ENCODE results near the gene FASN.

The FASN gene

DNA sequence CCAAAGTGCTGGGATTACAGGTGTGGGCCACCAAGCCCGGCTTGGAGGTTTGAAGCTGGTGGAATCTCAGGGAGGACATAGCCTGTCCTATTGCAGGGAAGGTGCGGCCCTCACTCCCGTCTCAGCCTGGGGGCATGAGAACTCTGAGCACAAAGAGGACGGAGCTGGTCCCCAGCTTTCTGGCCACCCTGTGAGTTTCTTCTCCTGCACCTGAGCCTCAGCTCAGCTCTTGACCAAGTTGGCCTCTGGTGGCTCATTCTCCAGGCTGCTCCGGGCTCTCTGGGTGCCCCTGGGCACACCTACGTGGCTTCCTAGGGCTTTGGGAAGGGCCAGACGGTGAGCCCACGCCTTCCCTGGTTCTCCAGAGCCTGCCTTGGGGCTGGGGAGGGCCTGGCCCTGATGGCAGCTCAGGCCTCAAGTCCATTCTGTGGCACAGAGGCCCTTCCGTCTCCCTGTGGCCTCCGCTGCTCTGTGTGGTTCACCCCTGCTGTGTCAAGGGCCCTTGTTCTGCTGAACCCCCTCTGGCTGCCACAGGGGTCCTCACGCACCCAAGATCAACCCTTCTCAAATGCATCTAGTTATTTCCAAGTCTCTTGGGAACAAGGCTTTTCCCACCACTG is 6.9 kb upstream of the FASN start:
- H3K27me3 ChIP-seq (ENCODE audit: control insufficient read depth, insufficient read depth, low read length) = no peaks in the 10 kb centered on the region
- H3K4me1 ChIP-seq (ENCODE audit: control insufficient read depth, insufficient read depth, low read length) = peaks cover 6% of the 10 kb centered on the region
- no peak overlapping the region for H3K27ac ChIP-seq (ENCODE audit: low read depth, low read length)
- no peak overlapping the region for H3K9ac ChIP-seq (ENCODE audit: low read length)
- no peak overlapping the region for H3K4me3 ChIP-seq (ENCODE audit: low read length)
- no peaks in the 10 kb centered on the region for H3K36me3 ChIP-seq (ENCODE audit: control insufficient read depth, insufficient read depth, low read length)

GRCh38 chr17:82103553-82104451 is 5.8 kb upstream of the FASN start:
- Histone ChIP-seq H3K27ac (ENCODE audit: low read depth, low read length) (peak overlapping the region; percentile 74), H3K4me1 (ENCODE audit: control insufficient read depth, insufficient read depth, low read length) (peaks cover 12% of the 10 kb centered on the region), H3K4me3 (ENCODE audit: low read length) (no peak overlapping the region), H3K36me3 (ENCODE audit: control insufficient read depth, insufficient read depth, low read length) (no peaks in the 10 kb centered on the region), H3K27me3 (ENCODE audit: control insufficient read depth, insufficient read depth, low read length) (no peaks in the 10 kb centered on the region), H3K9ac (ENCODE audit: low read length) (no peak overlapping the region)

DNA sequence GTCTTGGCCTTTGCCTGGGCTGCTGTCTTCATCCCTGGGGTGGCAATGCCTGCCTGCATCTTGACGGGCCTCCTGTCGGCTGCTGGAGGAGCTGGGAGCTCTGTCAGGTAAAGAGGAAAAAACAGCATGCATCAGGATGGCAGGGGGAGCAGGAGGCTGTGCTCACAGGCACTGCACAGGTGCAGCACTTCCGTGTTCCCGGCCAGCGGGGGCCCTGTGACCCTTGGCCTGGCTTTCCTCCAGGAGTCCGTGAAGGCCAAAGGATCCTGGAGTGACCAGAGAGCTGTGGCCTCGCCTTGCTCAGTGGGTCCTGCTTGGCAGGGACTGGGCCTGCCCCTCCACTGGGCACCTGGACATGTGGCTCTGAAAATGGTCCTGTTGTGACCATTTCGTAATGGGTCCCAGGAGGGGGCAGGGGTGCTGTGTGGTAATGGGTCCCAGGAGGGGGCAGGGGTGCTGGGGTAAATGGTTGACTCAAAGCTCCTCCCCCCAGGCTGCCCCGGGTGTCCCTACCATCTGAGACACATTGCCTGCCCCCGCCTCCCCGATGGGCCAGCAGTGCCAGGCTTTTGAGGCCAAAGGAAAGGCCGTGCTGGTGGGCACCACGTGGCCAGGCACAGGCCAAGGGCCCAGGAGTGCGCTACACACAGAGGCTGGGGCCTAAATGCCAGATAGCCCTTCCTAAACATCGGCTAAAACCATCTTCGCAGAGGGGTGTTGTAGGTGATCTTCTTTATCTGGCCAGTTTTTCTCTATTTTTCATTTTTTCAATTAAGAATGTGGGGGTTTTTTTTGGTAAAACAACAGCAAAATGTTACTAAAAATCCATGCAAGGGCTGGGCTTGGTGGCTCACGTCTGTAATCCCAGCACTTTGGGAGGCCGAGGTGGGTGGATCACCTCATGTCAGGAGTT is 4.0 kb upstream of the FASN start:
- no peak overlapping the region for H3K4me3 ChIP-seq (ENCODE audit: low read length)
- no peaks in the 10 kb centered on the region for H3K36me3 ChIP-seq (ENCODE audit: control insufficient read depth, insufficient read depth, low read length)
- no peak overlapping the region for H3K27ac ChIP-seq (ENCODE audit: low read depth, low read length)
- H3K27me3 ChIP-seq (ENCODE audit: control insufficient read depth, insufficient read depth, low read length) = no peaks in the 10 kb centered on the region
- no peak overlapping the region for H3K9ac ChIP-seq (ENCODE audit: low read length)
- H3K4me1 ChIP-seq (ENCODE audit: control insufficient read depth, insufficient read depth, low read length) = peaks cover 13% of the 10 kb centered on the region

DNA sequence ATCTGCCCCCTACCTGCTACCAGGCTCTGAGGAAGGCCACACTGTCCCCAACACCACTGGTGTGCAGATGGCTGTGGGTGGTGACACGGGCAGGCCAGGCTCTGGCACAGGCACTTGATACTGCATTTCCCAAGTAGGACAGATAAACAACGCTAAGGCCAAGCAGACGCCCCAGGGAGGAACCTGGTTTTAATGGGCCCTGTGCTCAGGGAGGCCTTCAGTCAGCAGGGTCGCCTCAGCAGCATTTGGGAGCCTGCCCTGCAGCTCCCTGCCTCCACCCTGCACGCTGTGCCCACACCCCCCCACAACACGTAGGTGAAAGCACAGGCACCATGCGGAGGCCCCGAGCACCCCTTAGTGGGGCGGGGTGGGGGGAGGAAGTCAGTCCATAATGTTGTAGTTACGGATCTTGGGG is 3.3 kb upstream of the FASN start:
- Histone ChIP-seq H3K4me3 (ENCODE audit: low read length) (no peak overlapping the region), H3K27ac (ENCODE audit: low read depth, low read length) (no peak overlapping the region), H3K4me1 (ENCODE audit: control insufficient read depth, insufficient read depth, low read length) (peaks cover 20% of the 10 kb centered on the region), H3K36me3 (ENCODE audit: control insufficient read depth, insufficient read depth, low read length) (no peaks in the 10 kb centered on the region), H3K27me3 (ENCODE audit: control insufficient read depth, insufficient read depth, low read length) (no peaks in the 10 kb centered on the region), H3K9ac (ENCODE audit: low read length) (no peak overlapping the region)

DNA sequence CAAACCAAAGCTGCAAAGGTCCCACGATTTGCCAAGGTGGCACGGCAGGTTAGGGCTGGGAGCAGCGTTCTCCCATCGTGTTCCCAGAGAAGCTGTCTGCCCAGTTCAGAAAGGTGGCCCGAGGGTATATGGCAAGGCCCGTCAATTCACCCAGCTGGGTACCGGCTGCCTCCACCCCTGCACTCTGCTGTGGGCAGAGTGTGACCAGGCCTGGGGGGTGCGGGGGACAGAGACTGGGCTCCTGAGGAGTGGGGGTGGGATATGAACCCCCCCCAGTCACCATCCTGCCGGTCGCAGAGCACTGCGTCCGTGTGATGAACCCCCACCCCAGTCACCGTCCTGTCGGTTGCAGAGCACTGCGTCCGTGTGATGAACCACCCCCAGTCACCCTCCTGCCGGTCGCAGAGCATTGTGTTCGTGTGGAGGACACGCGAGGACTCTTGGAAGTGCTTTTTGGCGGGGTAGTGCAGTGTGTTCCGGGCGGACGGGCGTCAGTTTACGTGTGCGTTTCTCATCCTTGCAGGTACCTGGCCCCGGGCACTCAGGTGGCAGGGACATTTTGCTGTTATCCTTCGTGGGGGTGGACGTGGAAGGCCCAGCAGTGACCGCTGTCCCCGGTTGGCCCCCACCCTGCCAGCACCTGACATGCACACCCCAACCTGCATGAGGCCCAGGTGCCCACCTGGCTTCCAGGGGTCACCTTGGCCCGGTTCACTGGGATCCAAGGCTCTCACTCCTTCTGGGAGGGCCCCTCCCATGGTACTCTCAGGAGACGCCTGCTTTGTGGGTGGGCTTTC is 2.7 kb upstream of the FASN start:
- H3K4me1 ChIP-seq (ENCODE audit: control insufficient read depth, insufficient read depth, low read length) = peaks cover 21% of the 10 kb centered on the region
- no peak overlapping the region for H3K9ac ChIP-seq (ENCODE audit: low read length)
- no peaks in the 10 kb centered on the region for H3K27me3 ChIP-seq (ENCODE audit: control insufficient read depth, insufficient read depth, low read length)
- H3K4me3 ChIP-seq (ENCODE audit: low read length) = no peak overlapping the region
- H3K36me3 ChIP-seq (ENCODE audit: control insufficient read depth, insufficient read depth, low read length) = no peaks in the 10 kb centered on the region
- no peak overlapping the region for H3K27ac ChIP-seq (ENCODE audit: low read depth, low read length)

DNA sequence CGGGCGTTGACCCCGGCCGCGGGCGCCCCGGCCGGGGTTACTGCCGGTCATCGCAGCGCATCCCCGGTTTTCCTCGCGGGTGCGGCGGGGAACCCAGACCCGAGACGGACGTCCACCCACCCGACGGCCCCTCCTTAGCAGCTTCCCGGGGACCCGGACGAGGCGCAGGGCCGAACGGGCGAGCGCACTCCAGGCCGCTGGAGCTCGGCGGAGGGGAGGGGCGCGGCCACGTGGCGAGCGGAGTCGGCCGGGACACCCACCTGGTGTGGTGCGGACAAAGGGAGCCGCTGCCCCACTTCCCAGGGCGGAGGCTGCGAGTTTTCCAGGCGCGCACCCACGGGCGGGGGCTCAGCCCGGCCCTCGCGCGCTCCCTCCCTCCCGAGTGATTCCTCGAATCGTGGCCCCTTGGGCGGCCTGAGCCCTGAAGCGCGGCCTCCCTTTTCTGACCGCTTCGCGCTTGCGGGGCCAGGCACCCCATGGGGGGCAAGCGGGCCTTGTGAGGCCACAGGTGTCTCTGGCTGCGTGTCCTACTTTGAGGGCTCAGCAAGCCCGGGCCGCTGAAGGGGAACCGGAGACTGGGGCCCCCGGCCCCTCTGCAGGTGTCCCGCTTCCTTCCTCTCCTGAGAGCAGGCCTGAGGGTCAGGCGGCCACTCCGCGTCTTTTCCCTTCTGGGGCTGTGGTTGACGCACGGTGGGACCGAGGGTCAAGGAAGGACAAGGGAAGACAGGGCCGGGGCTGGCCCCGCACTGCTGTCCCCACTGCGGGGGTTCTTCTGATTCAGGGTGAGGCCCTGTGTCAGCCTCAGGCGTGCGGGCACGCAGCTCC is 1.1 kb upstream of the FASN start:
- no peaks in the 10 kb centered on the region for H3K27me3 ChIP-seq (ENCODE audit: control insufficient read depth, insufficient read depth, low read length)
- H3K36me3 ChIP-seq (ENCODE audit: control insufficient read depth, insufficient read depth, low read length) = no peaks in the 10 kb centered on the region
- peaks cover 19% of the 10 kb centered on the region for H3K4me1 ChIP-seq (ENCODE audit: control insufficient read depth, insufficient read depth, low read length)
- H3K4me3 ChIP-seq (ENCODE audit: low read length) = peak overlapping the region; percentile 70
- H3K9ac ChIP-seq (ENCODE audit: low read length) = peak overlapping the region; percentile 49
- H3K27ac ChIP-seq (ENCODE audit: low read depth, low read length) = peak overlapping the region; percentile 96

DNA sequence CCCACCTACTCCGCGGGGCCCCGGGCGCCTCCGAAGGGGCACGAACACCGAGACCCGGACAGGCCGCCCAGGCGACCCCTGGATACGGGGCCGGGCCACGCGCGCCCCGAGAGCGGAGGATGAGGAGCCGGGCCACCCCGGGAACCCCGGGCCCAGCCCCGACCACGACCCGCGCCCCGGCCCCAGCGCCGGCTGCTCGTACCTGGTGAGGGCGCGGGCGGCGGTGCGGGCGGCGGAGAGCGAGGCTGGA is 192 bp downstream of the FASN start:
- Histone ChIP-seq H3K9ac (ENCODE audit: low read length) (no peak overlapping the region), H3K4me1 (ENCODE audit: control insufficient read depth, insufficient read depth, low read length) (peaks cover 15% of the 10 kb centered on the region), H3K27ac (ENCODE audit: low read depth, low read length) (peak overlapping the region; percentile 85), H3K27me3 (ENCODE audit: control insufficient read depth, insufficient read depth, low read length) (no peaks in the 10 kb centered on the region), H3K36me3 (ENCODE audit: control insufficient read depth, insufficient read depth, low read length) (peaks cover 9% of the 10 kb centered on the region), H3K4me3 (ENCODE audit: low read length) (peak overlapping the region; percentile 68)

- H3K27ac ChIP-seq (ENCODE audit: low read depth, low read length) = peak overlapping the region; percentile 85
- H3K4me1 ChIP-seq (ENCODE audit: control insufficient read depth, insufficient read depth, low read length) = peaks cover 15% of the 10 kb centered on the region
- H3K4me3 ChIP-seq (ENCODE audit: low read length) = peak overlapping the region; percentile 68
- H3K27me3 ChIP-seq (ENCODE audit: control insufficient read depth, insufficient read depth, low read length) = no peaks in the 10 kb centered on the region
- no peak overlapping the region for H3K9ac ChIP-seq (ENCODE audit: low read length)
- H3K36me3 ChIP-seq (ENCODE audit: control insufficient read depth, insufficient read depth, low read length) = peaks cover 9% of the 10 kb centered on the region
Observed at GRCh38 chr17:82097184-82097918, 685 bp downstream of the FASN start.

- Histone ChIP-seq H3K4me1 (ENCODE audit: control insufficient read depth, insufficient read depth, low read length) (peaks cover 15% of the 10 kb centered on the region), H3K36me3 (ENCODE audit: control insufficient read depth, insufficient read depth, low read length) (peaks cover 12% of the 10 kb centered on the region), H3K27me3 (ENCODE audit: control insufficient read depth, insufficient read depth, low read length) (no peaks in the 10 kb centered on the region), H3K27ac (ENCODE audit: low read depth, low read length) (peak overlapping the region; percentile 85), H3K4me3 (ENCODE audit: low read length) (peak overlapping the region; percentile 68), H3K9ac (ENCODE audit: low read length) (no peak overlapping the region)
Observed at GRCh38 chr17:82096709-82097183, 1.3 kb downstream of the FASN start.

- Histone ChIP-seq H3K27me3 (ENCODE audit: control insufficient read depth, insufficient read depth, low read length) (no peaks in the 10 kb centered on the region), H3K9ac (ENCODE audit: low read length) (no peak overlapping the region), H3K4me3 (ENCODE audit: low read length) (no peak overlapping the region), H3K27ac (ENCODE audit: low read depth, low read length) (no peak overlapping the region), H3K36me3 (ENCODE audit: control insufficient read depth, insufficient read depth, low read length) (peaks cover 12% of the 10 kb centered on the region), H3K4me1 (ENCODE audit: control insufficient read depth, insufficient read depth, low read length) (peaks cover 15% of the 10 kb centered on the region)
Observed at GRCh38 chr17:82095777-82096708, 2.0 kb downstream of the FASN start.

Data from rectal smooth muscle tissue (tissue), 1 donor.